Loucy (cell line): Measurements from ENCODE around the gene AGBL4.

Source experiments
- H2AFZ ChIP-seq: fragments of 200-600 bp; sonication (generic); 2 replicates; pipeline ENCODE4 v1.6.0; 2016; ENCODE audit warnings: antibody characterized with exemption, mild to moderate bottlenecking, low read length, moderate library complexity
- H3F3A ChIP-seq: fragments of 200-600 bp; 2 replicates; pipeline ENCODE4 v1.6.0; 2016; ENCODE audit warnings: antibody characterized with exemption, low read depth, mild to moderate bottlenecking
- H3K27me3 ChIP-seq: fragments of 200-600 bp; sonication (generic); 2 replicates; pipeline ENCODE4 v1.6.1; 2014; ENCODE audit warnings: low read length, mild to moderate bottlenecking; ENCODE audit not compliant: insufficient read depth, poor library complexity, severe bottlenecking
- H3K36me3 ChIP-seq: fragments of 200-600 bp; sonication (generic); 2 replicates; pipeline ENCODE4 v1.6.1; 2016; ENCODE audit warnings: low read length; ENCODE audit not compliant: insufficient read depth
- H3K4me1 ChIP-seq: fragments of 200-600 bp; sonication (generic); 2 replicates; pipeline ENCODE4 v1.5.1; 2014; ENCODE audit warnings: low read length, mild to moderate bottlenecking; ENCODE audit not compliant: insufficient read depth, poor library complexity, severe bottlenecking
- H3K4me2 ChIP-seq: fragments of 200-600 bp; sonication (generic); 2 replicates; pipeline ENCODE4 v1.6.0; 2014; ENCODE audit warnings: antibody characterized with exemption, low read length, low read depth, mild to moderate bottlenecking; ENCODE audit not compliant: poor library complexity, severe bottlenecking
- H3K4me3 ChIP-seq: fragments of 200-600 bp; sonication (generic); 2 replicates; pipeline ENCODE4 v1.5.1; 2014; ENCODE audit warnings: low read length, mild to moderate bottlenecking, mixed read lengths; ENCODE audit not compliant: poor library complexity, severe bottlenecking
- H3K79me2 ChIP-seq: fragments of 200-600 bp; sonication (generic); 2 replicates; pipeline ENCODE4 v1.6.1; 2014; ENCODE audit warnings: low read length; ENCODE audit not compliant: insufficient read depth
- H3K9ac ChIP-seq: fragments of 200-600 bp; sonication (generic); 2 replicates; pipeline ENCODE4 v1.6.0; 2014; ENCODE audit warnings: mild to moderate bottlenecking, low read depth, low read length, moderate library complexity; ENCODE audit not compliant: poor library complexity, severe bottlenecking
- H3K9me2 ChIP-seq: fragments of 200-600 bp; sonication (generic); replicated peaks from 2 replicates; pipeline ENCODE4 v1.6.1; 2016; ENCODE audit warnings: low read depth, low read length, mixed read lengths
- H3K9me3 ChIP-seq: fragments of 200-600 bp; sonication (generic); 2 replicates; pipeline ENCODE4 v1.6.1; 2014; ENCODE audit warnings: mild to moderate bottlenecking, antibody characterized with exemption, low read length, low read depth; ENCODE audit not compliant: insufficient read depth
- H4K20me1 ChIP-seq: fragments of 200-600 bp; sonication (generic); 2 replicates; pipeline ENCODE4 v1.6.0; 2014; ENCODE audit warnings: antibody characterized with exemption, low read length, mild to moderate bottlenecking; ENCODE audit not compliant: insufficient read depth, poor library complexity, severe bottlenecking
- EZH2phosphoT487 ChIP-seq: fragments of 200-600 bp; IDR thresholded peaks from 2 replicates; pipeline ENCODE4 v1.6.1; 2018; ENCODE audit warnings: antibody characterized with exemption, mild to moderate bottlenecking, moderate library complexity, borderline replicate concordance
- TF ChIP-seq, protein P1 (sequence below): fragments of 200-600 bp; sonication (generic); conservative IDR thresholded peaks from 2 replicates; pipeline ENCODE4 v1.5.1; 2014; ENCODE audit warnings: mild to moderate bottlenecking, antibody characterized with exemption, low read length

Gene AGBL4

DNA sequence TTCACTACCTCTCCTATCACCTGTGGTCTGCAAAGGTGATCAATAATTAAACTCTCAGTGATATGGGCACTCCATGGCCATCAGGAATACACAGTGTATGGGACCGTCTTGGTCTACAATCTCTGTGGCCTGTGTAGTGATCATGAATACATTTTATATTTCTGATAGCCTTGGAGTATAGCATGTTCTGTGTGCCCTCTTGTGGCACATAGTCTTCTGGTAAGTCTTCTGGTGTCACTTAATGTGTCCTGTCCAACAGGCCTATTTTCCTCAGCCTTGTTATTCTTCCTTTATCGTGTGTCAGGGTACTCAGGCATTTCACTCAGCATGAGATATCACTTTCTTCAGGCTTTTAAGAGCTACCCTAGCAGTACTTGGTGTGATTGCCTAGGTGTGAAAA, 393.6 kb downstream of the AGBL4 start:
- Histone ChIP-seq H3K9me3 (no peaks in the 10 kb centered on the region), H3K27me3 (no peaks in the 10 kb centered on the region), H3K4me1 (no peaks in the 10 kb centered on the region), H3K4me3 (no peak overlapping the region), H3K79me2 (no peaks in the 10 kb centered on the region), H2AFZ (no peak overlapping the region), H4K20me1 (no peaks in the 10 kb centered on the region), H3K4me2 (no peak overlapping the region), H3F3A (no peaks in the 10 kb centered on the region), H3K9me2 (no peaks in the 10 kb centered on the region), H3K9ac (no peak overlapping the region), H3K36me3 (no peaks in the 10 kb centered on the region)
- TF ChIP-seq, protein P1, sequence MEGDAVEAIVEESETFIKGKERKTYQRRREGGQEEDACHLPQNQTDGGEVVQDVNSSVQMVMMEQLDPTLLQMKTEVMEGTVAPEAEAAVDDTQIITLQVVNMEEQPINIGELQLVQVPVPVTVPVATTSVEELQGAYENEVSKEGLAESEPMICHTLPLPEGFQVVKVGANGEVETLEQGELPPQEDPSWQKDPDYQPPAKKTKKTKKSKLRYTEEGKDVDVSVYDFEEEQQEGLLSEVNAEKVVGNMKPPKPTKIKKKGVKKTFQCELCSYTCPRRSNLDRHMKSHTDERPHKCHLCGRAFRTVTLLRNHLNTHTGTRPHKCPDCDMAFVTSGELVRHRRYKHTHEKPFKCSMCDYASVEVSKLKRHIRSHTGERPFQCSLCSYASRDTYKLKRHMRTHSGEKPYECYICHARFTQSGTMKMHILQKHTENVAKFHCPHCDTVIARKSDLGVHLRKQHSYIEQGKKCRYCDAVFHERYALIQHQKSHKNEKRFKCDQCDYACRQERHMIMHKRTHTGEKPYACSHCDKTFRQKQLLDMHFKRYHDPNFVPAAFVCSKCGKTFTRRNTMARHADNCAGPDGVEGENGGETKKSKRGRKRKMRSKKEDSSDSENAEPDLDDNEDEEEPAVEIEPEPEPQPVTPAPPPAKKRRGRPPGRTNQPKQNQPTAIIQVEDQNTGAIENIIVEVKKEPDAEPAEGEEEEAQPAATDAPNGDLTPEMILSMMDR, result no peak
- no peak for TF ChIP-seq EZH2phosphoT487

DNA sequence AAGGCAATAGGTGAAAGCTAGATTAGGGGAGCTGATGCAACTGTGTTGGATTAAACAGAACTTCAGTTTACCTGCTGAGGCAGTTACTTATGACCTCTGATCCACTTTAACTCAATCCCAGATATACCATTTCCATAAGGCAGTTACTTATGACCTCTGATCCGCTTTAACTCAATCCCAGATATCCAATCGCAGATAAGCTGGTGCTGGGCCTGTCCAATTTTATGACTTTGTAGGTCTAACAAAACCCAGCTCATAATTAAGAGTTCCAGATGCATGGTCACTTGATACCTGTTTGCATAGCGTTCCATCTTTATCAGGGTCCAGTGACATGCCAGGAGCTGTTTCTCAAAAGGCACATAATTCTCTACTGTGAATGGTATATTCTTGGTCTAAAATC, 396.0 kb downstream of the AGBL4 start:
- Histone ChIP-seq H4K20me1 (no peaks in the 10 kb centered on the region), H3K9ac (no peak overlapping the region), H3F3A (no peaks in the 10 kb centered on the region), H3K79me2 (no peaks in the 10 kb centered on the region), H3K9me3 (no peaks in the 10 kb centered on the region), H3K4me2 (no peak overlapping the region), H3K36me3 (no peaks in the 10 kb centered on the region), H3K4me1 (no peaks in the 10 kb centered on the region), H3K9me2 (no peaks in the 10 kb centered on the region), H3K4me3 (no peak overlapping the region), H2AFZ (no peak overlapping the region), H3K27me3 (no peaks in the 10 kb centered on the region)
- TF ChIP-seq EZH2phosphoT487, result no peak
- TF ChIP-seq, protein P1, result no peak

DNA sequence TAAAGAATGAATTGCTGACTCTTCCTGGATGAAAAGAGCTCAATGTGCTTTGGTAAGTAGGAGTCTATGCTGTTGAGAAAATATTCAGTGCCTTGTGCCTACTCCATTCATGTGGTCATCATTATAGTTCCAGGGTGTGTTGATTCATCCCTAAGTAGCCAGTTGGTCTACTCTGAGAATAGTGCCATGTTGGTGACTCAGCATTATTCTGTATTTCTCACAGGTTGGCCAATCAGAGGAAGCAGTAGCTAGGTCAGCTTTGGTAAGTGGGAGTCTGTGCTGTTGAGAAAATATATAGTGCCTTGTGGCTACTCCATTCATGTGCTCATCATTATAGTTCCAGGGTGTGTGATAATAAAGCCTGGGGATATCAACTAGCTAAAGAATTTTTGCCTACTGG, 397.3 kb downstream of the AGBL4 start:
- Histone ChIP-seq H4K20me1 (no peaks in the 10 kb centered on the region), H2AFZ (no peak overlapping the region), H3K4me2 (no peak overlapping the region), H3K9ac (no peak overlapping the region), H3K4me3 (no peak overlapping the region), H3K9me2 (no peaks in the 10 kb centered on the region), H3K9me3 (no peaks in the 10 kb centered on the region), H3K36me3 (no peaks in the 10 kb centered on the region), H3K4me1 (no peaks in the 10 kb centered on the region), H3K79me2 (no peaks in the 10 kb centered on the region), H3K27me3 (no peaks in the 10 kb centered on the region), H3F3A (no peaks in the 10 kb centered on the region)
- no peak for TF ChIP-seq EZH2phosphoT487
- TF ChIP-seq, protein P1, result no peak
